Activated T-cell treated with anti-CD3 and anti-CD28 coated beads for 48 hours (primary cell): ENCODE results near the gene RPRD2.
"Not testable (repeated sequence)": the region's sequence is repeated elsewhere in the genome, so short reads cannot be mapped to it uniquely, and the experiment has no call there.

ENCODE experiments used
- DNase-seq: peaks from one replicate; pipeline ENCODE4 v3.0.0-alpha.2; 2020; ENCODE audit warnings: low read depth

RPRD2 gene

DNA sequence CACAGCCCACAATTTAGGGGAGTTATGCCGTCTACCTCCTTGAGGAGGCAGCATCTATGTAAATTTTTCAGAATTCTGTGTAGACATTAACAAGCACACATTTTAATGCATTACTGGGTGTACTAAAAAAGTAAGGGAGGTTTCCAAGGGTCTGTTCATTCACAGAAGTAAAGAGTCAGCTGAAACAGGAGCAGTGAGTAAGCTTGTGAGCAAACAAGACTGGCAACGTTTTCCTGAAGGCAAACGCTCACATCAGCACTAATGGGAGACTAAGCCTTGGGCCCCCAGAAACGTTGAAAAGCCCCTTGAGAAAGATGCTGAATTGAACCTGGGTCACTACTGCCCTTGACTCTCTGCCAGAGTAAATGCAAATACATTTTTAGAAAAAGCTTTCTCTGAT, 25.7 kb downstream of the RPRD2 start:
- no peak for DNase-seq

DNA sequence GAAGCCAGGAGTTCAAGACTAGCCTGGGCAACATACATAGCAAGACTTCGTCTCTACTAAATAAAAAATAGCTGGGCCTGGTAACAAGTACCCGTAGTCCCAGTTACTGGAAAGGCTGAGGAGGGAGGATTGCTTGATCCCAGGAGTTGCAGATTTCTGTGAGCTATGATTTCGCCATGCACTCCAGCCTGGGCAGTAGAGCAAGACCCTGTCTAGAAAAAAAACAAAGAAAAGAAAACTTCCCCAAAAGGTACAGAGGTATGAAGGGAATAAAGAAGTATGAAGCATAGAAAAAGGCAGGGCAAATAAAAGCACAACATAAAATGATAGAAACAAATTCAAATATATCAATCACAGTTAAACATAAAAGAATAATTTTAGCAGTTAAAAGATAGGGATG, 28.7 kb downstream of the RPRD2 start:
- DNase-seq: no peak

DNA sequence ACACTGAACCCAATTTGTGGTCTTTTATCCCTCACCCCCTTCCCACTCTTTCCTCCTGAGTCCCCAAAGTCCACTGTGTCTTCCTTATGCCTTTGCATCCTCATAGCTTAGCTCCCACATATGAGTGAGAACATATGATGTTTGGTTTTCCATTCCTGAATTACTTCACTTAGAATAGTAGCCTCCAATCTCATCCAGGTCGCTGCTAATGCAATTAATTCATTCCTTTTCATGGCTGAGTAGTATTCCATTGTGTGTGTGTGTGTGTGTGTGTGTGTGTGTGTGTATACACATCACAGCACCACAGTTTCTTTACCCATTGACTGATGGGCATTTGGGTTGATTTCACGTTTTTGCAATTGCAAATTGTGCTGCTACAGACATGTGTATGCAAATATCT, 31.2 kb downstream of the RPRD2 start:
- not testable (repeated sequence) for DNase-seq

DNA sequence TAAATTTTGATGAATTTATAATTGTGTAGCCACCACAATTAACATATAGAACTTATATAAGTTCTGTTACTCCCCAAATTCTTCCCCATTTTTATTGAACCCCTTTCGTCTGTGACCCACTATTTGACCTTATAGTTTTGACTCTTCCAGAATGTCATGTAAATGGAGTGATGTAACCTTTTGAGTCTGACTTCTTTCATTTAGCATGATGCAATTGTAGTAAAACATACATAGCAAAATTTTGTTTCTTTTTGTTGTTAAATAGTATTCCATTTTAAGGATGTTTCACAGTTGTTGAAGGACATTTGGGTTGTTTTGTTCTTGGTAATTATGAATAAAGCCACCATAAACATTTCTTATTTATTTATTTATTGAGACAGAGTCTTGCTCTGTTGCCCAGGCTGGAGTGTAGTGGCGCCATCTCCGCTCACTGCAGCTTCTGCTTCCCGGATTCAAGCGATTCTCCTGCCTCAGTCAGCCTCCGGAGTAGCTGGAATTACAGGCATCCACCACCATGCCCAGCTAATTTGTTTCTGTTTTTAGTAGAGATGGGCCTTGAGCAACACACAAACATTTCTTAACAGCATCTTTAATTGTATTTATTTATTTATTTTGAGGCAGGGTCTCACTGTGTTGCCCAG, 33.6 kb downstream of the RPRD2 start:
- DNase-seq: no peak

DNA sequence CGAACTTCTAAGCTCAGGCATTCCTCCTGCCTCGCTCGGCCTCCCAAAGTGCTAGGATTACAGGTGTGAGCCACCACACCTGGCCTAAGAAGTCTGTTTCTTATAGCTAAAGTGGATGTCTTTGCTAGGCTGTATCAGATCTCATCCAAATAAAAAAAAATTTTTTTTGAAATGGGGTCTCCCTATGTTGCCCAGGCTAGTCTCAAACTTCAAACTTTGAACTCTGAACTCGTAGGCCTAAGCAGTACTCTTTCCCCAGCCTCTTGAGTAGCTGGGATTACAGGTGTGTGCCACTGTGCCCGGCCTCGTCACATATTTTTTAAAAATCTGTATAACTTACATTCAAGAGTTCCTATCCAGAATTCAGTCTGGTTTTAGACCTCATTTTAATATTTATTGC, 40.5 kb downstream of the RPRD2 start:
- DNase-seq: no peak

DNA sequence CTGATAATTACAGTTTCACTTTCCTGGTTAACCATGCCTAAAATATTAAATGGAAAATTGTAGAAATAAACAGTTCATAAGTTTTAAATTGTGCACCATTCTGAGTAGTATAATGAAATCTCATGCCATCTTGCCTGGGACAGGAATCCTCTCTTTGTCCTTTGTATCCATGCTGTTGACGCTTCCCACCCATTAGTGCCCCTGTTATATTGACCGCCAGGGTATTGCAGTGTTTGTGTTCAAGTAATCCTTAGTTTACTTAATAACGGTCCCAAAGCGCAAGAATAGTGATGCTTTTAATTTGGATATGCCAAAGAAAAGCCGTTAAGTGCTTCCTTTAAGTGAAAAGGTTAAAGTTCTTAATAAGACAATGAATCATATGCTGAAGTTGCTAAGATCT, 41.7 kb downstream of the RPRD2 start:
- DNase-seq: no peak

DNA sequence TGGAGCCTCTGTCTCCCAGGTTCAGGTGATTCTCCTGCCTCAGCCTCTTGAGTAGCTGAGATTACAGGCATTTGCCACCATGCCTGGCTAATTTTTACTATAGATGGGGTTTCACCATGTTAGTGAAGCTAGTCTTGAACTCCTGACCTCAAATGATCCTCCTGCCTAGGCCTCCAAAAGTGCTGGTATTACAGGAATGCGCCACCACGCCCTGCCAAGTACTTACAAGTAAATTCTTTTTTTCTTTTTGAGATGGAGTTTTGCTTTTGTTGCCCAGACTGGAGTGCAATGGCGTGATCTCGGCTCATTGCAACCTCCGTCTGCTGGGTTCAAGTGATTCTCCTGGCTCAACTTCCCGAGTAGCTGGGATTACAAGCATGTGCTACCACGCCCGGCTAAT, 42.5 kb downstream of the RPRD2 start:
- no peak for DNase-seq

DNA sequence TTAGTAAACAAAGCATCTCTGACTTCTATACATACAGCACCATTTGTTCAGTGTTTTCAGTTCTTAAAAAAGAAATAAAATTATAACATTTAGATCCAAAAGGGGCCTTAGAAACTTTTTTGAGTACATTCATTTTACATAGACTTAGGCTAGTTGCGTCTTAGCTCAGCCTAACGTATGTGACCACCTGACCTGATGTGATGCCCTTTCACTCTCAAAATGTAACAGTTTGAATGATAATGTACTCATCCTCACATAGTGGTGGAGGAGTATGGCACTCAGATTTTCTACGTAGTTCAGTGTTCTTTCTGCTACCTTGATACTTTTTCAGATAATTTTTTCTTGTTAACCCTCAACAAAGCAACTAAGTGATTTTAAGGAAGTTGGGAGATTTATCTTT, 43.4 kb downstream of the RPRD2 start:
- no peak for DNase-seq

DNA sequence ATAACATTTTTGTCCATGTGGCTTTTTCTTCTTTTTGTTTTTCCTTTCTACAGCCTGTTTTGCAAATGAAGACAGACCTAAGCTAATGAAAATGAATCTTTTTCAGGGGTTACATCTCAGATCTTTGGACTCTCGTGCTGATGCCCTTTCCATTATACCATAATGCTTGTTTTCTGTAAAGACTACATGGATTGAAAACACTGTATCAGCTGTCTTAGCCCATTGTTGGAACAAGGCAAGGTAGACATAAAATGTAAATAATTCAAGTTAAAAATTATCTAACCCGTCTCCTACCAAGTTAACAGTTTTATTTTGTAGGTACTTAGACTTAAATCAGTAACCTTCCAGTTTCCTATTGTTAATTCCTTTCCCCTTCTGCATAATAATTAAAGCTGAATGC, 44.9 kb downstream of the RPRD2 start:
- DNase-seq: no peak

DNA sequence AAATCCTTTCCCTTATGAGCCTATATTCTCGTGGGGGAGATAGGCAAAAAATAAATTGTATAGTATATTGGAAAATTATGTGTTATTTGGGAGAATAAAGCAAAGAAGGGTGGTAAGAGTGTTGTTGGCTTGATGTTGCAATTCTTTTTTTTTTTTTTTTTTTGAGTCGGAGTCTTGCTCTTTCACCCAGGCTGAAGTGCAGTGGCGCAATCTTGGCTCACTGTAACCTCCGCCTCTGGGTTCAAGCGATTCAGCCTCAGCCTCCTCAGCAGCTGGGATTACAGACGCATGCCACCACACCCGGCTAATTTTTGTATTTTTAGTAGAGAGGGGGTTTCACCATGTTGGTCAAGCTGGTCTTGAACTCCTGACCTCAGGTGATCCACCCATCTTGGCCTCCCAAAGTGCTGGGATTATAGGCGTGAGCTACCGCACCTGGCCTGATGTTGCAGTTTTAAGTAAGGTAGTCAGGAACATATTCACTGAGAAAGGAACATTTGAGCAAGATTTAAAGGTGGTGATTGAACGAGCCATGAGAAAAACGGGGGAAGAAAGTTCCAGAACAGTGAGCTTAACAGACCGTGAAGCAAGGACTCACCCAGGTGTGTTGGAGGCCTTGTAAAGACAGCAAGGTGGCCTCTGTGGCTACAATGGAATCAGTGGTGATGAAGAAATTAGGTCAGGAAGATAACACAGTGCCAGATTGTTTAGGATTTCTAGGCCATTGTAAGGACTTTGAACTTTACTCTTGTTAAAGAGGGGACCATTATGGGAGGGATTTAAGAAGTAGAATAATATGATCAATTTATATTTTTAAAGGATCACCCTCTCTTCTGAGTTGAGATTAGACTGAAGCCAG, 45.8 kb downstream of the RPRD2 start:
- DNase-seq: no peak

DNA sequence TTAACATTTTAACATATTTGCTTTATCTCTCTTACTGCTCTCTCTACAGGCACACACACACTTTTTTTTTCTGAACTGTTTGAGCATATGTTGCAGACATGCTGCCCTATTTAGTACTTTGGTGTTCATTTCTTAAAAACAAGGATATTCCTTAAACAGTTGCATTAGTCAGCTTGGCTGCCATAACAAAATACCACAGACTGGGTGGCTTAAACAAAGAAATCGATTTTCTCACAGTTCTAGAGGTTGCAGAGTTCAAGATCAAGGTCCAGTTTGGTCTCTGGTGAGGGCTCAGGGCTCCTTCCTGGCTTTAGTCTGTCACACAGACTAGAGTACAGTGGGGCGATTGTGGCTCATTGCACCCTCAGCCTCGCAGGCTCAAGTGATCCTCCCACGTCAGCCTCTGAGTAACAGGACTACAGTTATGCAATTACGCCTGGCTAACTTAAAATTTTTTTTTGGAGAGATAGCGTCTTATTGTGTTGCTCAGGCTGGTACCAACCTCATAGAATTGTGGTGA, 46.7 kb downstream of the RPRD2 start:
- DNase-seq: no peak

DNA sequence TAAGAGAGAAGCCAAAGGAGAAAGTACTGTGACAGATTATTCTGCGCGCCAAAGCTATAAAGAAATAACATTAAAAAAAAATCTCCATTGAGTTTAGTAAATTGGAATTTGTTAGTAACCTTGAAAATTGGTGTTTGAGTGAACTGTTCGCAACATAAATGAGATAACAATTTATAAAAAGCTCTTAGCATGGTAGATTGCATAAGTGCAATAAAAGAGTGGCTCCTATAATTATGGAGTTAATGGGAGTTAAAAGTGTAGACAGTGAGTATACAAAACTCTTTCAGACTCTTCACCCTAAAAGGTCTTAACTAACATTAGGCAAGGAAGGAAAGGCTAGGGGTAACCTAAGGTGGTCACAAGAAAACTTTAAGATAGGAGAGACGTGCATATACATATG, 50.6 kb downstream of the RPRD2 start:
- DNase-seq: no peak

DNA sequence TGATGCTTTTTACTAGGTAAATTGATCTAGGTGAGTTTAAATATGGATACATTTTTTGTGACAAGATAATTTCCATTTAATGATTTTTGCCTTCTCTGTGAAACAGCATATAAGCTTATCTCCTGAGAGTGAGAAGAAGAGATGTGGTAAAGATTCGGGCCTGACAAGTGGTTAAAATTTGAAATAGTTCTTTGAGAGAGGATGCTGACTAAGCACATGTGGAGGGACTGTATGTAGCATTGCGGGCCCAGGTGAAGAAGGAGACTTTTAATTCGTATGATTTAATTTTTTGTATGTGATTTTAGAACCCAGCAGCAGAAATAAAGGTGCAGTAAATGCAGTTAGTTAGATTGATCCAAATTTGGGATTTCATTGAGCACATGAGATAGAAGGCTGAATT, 51.9 kb downstream of the RPRD2 start:
- no peak for DNase-seq

DNA sequence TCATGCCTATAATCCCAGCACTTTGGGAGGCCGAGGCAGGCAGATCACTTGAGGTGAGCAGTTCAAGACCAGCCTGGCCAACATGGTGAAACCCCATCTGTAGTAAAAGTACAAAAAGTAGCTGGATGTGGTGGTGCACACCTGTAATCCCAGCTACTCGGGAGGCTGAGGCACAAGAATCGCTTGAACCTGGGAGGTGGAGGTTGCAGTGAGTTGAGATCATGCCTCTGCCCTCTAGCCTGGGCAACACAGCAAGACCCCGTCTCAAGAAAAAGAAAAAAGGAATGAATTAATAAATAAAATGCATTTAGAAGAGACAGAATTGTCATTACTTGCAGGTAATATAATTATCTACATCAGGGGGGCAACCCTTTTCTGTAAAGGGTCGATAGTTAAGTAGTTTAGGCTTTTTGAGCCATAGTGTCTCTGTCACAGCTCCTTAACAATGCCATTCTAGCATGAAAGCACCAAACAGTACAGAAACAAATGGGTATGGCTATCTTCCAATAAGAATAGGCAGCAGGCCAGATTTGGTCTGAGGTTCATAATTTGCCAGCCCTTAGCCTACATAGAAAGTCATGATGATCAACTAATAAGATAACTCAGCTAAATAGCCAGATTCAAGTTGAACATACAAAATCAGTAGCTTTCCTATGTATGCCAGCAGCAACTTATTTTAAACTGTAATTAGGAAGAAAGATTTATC, 56.8 kb downstream of the RPRD2 start:
- DNase-seq: no peak

DNA sequence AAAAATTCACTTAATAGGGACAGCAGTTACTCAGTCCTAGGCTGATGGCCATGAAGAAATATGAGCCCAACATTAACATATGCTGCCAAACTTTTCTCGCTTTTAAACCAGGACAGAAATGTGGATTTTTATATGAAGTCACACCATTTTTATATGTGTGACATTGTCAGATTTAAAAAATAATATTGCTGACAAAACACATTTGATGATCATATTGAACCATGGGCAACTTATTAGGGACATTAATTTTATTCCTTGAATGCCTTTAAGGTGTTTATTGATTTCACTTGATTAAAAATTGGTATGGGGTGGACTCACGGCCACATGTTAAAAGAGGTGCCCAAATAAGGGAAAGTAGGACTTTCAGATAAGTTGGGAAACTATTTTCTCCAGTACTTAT, 58.6 kb downstream of the RPRD2 start:
- no peak for DNase-seq

DNA sequence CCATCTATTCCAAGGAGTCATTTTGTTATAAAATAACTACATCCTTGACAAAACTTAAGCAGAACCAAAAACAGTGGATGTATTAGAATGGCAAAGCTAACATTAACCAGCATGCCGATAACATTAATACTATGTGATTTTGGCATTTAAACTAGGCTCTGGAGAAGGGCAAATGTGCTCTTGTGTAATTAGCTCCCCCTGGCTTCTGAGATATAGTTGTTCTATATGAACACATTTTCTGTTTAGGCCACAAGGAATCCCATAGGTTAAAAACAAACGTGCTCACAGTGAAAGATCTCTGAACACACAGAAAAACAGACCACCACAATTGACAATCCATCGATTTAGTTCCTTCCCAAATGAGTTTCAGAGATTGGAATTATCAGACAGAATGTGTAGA, 65.9 kb downstream of the RPRD2 start:
- DNase-seq: no peak

DNA sequence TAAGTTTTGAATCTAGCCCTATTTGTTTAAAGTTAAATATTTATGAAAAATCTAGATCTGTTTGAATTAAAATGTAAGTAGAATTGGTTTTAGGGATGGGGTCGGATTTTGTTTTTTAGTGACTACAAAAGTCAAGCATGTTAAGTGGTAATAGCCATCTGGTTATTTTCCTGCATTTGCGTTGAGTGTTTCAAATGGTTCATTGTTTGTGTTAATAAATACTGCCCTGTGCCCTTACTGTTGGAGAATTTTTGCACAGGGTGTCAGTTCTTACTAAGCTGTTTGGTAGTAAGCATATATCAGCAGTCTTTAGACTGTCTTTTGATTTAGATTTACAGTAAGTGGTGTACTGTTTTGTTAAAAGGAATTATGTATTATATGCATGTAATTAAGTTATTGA, 77.2 kb downstream of the RPRD2 start:
- DNase-seq: no peak

DNA sequence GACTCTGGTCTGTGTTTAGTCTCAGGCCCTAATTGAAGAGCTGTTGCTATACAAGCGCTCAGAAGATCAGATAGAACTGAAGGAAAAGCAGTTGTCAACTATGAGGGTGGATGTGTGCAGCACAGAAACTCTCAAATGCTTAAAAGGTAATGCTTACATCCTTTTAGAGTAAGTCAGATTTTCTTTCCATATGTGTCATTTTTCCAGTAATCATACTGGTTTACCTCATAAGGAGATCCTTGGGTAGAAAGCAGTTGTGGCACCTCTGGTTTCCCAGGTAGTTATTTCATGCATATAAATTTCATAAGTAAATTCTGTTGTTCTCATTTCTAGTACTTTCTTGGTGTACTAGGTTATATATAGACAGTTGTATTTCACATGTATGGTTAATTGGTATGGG, 80.3 kb downstream of the RPRD2 start:
- no peak for DNase-seq

DNA sequence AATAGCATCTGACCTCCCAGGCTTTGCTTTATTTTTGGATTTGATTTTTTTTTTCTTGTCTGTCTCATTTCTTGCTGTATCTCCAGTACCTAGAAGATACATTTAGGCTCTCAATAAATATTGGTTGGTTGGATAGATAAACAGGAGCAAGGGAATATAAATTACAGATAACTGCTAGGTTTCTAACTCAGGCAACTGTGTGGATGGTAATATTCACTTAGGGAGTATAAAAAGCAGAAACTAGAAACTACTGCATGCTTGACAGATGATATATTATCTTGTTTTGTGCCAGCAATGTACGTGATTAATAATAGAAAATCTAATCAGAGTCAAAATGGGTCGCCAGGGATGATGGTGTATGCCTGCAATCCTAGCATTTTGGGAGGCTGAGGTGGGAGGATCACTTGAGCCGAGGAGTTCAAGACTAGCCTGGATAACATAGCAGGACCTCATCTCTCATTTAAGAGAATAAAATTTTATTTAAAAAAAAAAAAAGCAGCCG, 92.2 kb downstream of the RPRD2 start:
- no peak for DNase-seq

DNA sequence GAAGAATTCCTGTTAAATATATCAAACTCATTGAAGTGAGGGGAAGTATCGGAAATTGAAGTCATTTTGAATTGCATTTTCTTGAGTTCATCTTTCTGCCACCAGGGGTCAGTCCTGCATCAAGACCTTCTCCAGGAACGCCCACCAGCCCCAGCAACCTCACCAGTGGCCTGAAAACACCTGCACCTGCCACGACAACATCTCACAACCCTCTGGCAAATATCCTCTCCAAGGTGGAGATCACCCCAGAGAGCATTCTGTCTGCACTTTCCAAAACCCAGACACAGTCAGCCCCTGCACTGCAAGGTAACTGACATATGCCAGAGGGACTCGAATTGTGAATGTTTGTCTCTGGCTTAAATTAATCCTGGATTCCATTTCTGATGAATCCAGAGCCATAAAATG, 100.5 kb downstream of the RPRD2 start:
- DNase-seq: peak; percentile 54

DNA sequence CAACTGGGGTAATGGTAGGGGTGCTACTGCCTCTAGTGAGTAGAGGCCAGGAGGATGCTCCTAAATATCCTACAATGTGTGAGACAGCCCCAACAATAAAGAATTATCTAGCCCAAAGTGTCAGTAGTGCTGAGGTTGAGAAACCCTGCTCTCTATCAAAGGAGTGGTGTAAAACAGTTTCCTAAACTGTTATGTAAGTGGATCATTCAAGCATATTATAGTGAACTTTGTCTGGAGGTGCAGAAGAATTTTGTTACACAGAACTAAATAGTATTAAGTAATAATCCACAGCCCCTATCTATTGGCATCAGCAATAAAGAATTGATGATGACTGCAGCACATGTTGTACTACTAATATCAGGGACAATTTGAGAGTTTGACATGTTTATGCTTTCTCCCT, 103.0 kb downstream of the RPRD2 start:
- DNase-seq: no peak

DNA sequence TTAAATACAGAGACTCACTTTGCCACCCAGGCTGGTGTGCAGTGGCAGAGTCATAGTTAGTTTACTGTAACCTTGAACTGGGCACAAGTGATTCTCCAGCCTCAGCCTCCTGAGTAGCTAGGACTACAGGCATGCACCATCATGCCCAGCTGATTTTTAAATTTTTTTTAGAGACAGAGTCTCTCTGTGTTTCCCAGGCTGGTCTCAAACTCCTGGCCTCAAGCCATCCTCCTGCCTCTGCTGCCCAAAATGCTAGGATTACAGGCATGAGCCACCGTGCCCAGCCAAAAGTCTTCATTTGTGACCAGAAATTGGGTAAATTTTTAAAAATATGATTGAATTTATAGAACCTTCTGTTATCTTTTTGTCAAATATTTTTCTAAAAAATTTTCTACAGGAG, 105.3 kb downstream of the RPRD2 start:
- DNase-seq: no peak
